GM20431 (cell line): ENCODE data around the gene GLDN.

Experiments
- in situ Hi-C: fragments of 300-500 bp; cut with MseI, MboI; formaldehyde crosslinking; loops from one replicate; pipeline ENCODE4 v1.15.0; 2020; ENCODE audit warnings: low sequenced_read_pairs; ENCODE audit not compliant: unreplicated experiment

The GLDN gene

DNA sequence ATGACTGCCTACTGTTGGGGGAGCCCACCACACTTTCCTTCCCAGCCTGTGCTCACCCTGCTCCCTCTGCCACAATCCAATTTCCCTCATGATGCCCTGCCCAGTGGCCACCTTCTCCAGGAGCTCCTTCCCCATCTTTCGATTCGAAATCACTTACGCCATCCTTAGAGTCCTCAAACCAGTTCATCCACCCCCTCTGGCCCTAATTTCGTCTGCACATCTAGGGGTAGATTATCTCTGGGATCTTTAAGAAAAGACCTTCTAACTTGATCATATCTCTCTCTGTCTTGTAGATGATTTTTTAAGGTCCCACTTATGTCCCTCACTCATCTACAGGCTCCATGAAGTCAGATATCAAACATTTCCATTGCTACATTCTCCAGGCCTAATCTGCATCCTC is 20.1 kb upstream of the GLDN start:
- in situ Hi-C loops: no loop called here

DNA sequence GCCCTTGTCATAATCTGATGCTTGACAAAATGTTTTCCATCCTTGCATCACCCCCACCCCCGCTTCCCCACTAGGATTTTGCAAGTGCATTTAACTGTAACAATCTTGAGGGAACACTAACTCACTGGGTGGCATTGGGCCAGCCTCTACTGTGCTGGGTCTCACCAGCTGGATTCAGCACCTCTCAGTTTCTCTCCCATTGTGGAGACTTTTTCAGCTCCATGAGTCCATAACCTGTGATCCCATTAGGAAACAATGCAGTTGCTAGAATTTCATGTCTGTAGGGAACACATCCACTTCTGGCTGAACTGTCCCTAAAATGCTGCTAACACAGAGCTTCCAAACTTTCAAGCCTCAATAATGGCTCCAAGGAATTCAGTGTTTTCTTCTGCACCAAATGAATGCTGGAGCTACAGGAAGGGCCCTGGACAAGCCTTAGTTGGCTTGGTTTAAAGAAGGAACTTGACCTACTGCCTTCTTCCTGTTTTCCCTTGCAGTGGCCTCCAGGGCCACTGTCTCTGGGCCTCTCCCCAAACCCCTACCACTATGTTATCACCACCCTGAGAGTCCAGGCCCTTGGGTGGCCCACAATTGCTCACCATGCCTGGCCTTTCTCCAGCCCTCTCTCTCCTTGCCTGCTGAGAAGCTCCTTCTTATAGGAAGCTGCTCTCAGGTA is 18.7 kb upstream of the GLDN start:
- in situ Hi-C loops: no loop called here

DNA sequence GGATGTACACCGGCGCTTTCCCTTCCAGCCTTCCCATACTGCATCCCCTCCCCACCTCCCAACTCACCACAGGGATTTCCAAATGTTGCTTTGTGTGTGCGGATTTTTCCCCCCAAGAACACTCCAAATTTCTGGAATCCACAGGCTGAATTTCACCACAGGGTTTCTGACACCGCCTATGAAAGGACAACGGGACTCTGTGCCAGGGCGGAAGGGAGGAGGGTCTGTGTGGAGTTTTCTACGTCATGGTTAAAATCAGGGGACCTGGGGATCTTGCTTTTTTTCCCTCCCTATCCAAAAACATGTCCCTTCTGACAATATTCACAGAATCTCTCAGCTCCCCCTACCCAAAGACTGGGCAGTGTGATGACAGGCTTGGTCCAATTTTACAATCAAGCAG is 17.7 kb upstream of the GLDN start:
- in situ Hi-C loops: no loop called here

DNA sequence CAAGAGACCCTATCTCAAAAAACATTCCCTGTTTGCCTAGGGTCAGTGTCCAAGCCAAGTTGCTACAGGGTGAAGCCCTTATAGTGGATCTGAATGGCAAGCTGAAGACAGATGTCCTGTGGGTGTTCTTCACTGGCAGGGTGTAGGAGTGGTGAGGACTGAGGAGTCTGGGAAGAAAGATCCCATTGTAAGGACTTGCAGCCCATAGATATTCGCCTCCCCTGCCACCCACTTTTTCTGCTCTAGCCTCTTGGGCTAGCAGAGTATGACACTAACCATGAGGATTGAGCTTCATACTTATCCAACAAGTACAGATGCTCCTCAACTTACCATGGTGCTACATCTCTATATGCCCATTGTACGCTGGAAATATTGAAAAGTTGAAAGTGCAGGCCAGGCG is 16.3 kb upstream of the GLDN start:
- in situ Hi-C loops: no loop called here

DNA sequence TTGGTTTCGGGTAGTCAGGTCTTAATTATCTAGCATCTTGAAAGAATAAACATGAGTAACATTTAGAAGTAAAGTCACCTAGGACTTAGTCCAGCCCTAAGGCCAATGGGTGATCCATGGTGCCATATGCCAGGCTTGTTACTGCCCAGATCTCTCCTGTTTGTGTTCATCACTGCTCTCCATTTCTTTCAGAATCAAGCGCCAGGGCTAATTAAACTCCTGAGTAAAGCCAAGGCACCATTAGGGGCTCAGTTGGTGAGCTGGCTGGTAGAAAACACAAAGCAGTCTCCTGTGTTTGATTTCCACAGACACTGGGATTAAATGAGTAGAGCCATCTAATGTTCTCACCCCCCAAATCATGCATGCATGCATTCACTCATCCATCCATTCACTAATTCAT is 14.4 kb upstream of the GLDN start:
- in situ Hi-C loops: no loop called here

DNA sequence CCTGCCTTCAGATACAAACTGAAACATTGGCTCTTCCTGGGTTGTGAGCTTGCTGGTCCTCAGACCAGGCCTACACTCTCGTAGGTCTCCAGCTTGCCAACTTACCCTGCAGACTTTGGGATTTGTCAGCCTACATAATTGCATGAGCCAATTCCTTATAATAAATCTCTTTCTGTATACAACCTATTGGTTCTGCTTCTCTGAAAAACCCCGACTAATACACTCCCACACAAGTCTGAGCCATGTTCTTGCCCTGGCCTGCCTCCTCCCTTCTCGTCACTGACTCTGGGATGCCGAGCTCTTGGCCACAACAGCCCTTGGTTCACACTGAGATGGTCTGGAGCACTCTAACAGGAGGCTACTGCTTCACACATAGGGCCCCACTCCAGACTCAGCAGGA is 12.5 kb upstream of the GLDN start:
- in situ Hi-C loops: no loop called here

DNA sequence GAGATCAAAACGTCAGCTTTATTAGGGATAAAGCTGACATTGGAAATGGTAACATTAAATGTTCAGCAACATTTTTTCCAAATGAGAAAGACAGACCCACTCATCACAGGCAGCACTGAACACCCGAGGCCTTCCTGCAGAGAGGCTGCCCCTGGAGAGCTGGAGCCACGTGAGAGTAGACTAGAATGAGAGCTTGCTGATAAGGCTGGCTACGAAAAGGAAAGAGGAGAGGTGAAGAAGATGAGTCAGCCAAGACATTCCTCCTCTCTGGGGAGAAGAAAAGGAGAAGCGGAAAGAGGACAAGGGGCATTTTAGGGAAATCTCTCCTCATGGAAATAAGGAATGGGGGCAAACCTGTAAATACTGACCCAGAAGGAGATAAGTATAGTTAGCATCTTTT is 10.3 kb upstream of the GLDN start:
- in situ Hi-C loops: no loop called here

DNA sequence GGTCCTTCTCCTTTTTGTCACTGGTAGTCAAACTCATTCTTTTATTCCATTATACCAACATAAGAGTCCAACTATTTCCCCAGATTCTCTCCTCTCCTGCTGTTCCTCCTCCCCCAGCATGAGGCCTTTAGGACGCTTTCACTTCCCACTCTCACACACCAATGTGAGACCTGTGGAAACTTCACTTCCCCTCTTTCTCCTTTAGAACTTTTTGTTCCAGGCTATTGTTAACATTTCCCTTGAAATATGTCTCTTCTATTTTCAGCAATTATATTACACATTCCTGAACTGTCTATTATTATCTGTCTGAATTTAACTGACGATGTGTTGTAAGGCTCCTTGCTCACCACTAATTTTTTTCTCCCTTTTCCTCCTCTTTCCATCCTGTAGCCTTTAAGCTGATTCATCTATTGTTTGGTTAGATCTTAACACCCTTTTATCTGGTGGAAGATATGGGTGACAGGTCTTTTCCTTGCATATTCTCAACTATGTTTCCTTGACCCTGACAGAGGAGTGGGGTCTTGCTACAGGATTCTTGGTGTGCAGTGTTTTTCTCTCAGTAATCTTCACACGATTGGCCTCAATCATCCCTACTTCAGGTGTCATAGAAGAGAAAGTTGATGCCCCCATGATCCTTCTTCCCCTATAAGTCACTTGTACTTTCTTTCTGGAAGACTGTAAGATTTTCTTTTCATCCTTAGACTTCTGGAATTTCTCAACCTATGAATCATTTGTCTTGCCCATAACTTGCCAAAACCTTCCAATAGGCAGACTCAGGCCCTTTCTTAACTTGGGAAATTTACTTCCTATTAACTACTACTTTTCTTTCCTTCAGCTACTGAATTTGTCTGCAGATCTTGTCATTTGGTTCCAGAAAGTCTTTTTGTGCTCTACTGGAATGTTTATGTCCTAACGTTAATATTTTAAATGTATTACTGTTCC is 9.0 kb upstream of the GLDN start:
- in situ Hi-C loops: no loop called here

DNA sequence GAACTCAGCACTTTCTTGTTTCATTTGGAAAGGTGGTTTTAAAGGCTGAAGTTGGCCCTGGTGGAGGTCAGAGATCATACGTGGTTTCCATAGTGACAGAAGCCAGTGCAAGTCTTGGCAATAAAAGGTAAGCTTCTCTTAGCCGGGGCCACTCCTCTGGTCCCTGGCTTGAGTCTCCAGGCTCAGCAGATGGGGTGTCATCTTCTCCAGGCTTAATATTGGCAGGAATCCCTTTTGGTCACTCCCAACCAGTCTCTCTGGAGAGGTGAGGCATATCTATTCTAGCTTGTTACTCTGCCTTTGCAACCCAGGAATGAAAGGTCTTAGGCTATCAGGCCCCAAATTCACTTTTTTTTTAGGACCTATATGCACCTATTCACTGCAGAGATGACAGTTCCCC is 7.9 kb upstream of the GLDN start:
- in situ Hi-C loops: no loop called here

DNA sequence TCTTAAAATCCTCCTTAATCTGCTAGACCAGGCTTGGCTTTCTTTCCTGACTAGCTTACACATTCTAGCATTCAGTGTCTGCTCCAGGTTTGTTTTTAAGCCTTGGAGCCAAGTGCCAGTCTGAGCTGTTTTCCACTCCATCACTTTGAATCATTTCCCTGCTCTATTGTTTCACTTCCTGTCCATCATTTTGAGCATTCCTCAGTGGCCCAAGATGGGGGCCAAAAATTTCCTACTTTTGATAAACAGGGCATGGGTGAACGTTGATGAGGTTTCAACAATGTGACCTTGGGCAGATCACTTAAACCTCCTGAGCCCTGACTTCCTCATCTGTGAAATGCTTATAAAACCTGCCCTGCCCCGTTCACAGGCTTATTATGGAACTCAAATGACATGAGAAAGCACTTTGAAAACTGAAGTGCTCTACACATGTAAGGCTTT is 7.4 kb upstream of the GLDN start:
- in situ Hi-C loops: no loop called here

DNA sequence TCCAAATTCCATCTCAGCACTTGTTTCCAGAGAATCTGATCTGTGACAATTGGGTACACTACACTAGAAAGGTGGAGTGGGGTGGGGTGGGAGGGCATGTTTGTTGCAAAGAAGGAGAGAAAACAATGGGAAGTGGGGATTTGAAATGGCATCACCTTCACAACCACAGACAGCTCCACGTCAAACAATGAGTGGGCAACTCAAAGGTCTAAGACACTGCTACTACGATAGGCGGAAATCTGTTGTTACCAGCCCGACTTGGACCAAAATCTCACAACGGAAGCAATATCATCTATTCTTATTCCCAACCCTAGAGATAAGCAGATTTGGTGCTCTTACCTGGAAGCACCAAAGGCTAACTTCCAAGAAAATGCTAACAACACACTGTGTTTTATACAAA is 6.4 kb upstream of the GLDN start:
- in situ Hi-C loops: no loop called here

DNA sequence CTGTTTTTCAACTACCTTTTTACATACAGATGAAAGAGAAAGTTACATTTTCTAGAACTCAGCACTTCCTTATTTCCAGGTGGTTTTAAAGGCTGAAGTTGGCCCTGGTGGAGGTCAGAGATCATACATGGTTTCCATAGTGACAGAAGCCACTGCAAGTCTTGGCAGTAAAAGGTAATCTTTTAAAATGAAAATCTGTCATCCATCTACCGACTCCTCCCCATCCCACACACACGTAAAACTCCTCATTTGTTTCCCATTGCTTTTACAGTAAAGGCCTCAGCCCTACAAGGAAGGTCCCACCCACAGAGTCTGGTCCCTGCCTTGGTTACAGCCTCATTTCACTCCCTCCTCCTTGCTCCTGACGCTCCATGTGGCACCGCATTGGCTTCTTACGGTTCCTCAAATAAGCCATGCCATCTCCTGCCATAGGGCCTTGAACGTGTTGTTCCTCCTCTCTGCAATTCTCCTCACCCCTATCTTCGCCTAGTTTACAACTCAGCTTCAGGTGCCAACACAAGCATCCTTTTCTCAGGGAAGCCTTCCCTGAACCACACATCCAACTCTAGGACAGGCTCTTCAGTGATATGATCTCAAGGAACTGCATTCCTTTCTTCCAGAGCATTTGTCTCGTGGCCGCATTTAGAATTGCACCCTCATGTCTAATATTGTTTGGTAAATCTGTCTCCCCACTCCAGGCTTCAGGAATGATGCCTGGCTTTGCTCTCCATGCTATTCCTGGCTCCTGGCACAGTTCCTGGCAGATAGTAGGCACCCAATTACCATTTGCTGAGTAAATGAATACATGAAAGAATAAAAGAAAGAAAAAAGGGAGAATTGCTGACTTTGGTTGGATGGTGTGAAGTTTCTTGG is 5.7 kb upstream of the GLDN start:
- in situ Hi-C loops: no loop called here

DNA sequence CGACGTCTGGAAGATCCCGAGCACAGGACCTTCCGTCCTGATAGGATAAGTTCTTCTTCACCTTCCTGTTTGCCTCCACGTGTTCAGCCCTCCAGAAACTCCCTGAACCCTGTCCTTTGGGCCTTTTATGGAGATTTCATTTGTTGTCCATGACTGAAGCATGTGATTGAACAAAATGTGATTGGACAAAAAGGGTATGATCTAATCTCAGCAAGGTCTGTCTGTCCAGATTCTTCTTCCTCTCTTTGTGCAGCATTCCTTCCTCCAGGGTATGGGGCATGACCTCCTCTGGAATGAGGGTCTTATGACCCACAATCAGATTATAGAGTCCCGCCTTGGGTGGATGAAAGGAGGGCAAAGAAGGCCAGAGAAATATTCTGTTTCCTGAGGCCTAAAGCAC is 3.0 kb upstream of the GLDN start, which contains the start of gene CYP19A1:
Gene CYP19A1, minus strand, starts transcription at position 101 of the 400 bp plus-strand sequence. CDS start 95,684 bp downstream, outside the sequence.
- in situ Hi-C loops: no loop called here

DNA sequence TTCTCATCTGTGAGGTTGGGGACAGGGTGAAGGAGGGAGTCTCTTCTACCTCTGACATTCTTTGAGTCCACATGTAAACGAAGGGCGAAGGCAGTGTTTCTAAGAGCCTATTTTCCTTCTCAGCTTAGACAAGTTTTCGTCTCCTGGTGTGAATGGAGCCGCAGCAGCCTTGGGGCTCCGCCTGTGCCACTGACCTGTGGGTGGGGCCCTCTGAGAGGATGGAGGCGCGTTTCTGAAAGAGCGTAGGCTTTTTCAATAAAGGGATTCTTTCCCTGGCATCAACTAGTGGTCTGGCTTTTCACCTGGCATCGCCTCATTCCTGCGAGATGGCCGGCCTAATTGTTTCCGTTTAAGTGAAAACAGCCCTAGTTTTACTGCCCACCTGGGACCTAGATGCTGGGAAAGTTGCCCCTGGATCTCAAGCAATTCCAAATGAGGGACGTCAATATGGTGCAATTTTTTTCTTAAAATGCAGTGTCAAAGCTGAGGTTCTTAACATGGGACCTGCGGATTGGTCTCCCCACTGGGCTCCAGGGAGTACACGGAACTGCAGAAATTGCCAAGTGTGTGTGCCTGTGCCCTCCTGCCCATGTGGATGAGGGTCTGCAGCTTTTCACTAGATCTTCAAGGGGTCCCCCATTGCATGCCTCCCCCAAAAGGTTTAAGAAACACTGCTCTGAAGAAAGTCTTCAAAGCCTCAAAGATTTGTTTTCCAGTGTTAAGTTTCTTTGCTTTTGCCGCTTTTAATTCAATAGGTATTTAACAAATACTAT is 958 bp downstream of the GLDN start:
- in situ Hi-C loops: no loop called here

DNA sequence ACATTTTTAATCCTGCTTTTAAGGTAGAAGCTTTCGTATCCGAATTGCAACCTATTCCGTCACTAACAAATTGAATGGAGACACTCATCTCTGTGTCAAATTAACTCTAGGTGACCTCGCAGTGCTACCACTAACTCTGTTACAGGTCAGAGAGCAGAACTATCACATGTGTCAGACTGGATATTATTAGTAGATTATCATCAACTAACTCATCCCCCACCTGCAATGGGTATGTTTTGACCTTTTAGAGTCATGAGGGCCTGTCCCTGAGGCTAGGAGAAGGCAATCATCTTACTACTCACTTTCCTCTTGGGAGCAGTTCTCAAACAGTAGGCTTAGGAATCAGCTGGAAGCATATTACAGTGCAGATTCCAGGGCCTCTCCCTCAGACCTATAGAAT is 2.0 kb downstream of the GLDN start:
- in situ Hi-C loops: no loop called here

DNA sequence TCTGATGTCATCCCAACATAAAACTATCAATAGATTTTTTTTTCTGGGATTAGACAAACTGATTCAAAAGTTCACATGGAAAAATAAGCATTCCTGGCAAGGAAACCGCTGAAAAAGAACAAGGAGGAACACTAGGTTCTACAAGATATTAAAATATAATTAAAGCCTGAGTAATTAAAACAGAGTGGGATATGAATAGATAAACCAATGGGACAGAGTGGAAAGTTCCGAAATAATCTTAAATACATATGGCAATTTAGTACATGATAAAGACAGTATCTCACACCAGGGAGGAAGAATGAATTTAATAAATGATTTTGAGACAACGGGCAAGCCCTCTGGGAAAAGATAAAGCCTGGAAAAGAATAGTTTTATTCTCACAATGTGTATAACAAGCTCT is 4.7 kb downstream of the GLDN start:
- in situ Hi-C loops: no loop called here

DNA sequence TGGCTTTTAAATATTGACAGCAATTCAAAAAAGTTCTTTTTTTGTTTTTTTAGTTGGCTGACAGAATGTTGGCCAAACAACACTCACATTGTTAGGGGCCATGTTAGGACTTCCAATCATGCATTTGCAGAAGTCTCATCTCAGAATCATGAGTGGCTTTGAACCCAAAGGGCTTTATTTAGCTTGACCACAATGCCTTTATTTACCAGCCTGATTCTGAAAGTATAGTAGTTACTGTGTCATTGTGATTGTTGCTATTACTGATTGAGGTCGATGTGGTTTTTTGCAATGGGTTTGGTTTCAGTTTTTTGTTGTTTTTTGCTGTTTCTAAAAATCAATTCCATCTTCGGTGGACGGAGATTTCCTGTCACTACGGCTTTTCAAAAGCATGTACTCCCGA is 7.2 kb downstream of the GLDN start:
- in situ Hi-C loops: no loop called here

DNA sequence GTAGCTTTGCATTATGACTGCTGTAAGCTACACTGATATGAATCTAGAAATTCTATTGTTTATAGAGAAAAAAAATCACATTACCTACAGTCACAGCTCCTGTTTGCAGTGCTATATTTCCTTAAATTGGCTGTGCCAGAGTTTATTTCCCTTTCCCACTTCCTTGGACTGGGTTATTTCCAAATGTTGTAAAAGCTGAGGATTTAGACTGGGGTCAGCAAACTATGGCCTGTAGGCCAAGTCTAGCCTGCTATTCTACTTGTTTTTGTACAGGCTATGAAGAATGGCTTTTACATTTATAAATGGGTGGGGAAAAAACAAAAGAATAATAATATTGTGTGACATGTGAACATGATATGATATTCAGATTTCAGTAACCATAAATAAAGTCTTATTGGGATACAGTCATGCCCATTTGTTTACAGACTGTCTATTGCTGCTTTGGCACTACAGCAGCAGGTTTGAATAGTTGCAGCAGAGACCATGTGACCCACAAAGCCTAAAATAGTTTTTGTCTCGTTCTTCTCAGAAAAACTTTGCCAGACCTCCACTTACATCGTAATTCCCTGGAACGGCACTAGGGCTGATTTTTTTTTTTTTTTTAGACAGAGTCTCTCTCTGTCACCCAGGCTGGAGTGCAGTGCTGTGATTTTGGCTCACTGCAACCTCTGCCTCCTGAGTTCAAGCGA is 7.8 kb downstream of the GLDN start:
- in situ Hi-C loops: no loop called here

DNA sequence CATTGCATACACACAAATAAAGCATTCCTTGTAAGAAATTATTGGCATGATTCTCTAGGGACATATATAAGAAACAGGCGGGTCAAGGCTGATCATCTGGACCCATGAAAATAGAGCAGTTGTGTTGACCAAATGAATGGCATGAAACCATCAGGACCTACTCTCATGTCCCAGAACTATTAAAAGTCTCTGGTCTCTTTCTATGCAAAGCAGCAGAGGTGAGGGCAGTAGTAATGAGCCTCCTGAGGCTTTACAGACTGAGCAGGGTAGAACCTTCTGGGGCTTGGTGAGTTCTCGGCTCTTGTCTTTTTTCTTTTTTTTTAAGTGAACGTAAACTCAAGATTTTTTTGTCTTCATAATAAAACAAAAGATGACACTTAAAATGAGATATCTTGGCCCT is 9.3 kb downstream of the GLDN start:
- in situ Hi-C loops: no loop called here
